NCI-H2081 treated with DMSO at 0.1 percent for 48 hours (cell line): Measurements from ENCODE around the gene ZSCAN29.

ENCODE experiments used
- DNase-seq: peaks from one replicate; lab custom pipeline; 2025; lab: John Stamatoyannopoulos, UW

Gene ZSCAN29

GRCh38 chr15:43347114-43347513 lies 23.7 kb downstream of the ZSCAN29 start:
- DNase-seq: no peak

- DNase-seq: no peak
Measured at GRCh38 chr15:43346305-43346704, 24.5 kb downstream of the ZSCAN29 start.

DNA sequence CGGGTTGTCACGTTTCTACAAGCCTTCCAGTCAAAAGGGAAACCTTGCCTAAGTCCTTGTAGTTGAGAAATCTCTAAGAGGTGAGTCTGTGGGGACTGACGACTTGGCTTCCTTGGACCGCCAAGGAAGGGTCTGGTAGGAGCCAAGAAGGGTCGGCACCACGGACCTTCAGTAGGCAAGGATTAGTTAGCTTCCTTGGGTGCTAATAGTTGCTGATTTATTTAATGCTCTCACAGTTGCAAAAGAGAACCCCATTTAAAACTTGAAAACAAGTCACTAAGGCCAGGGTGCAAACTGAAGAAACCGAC lies 40.1 kb downstream of the ZSCAN29 start:
- DNase-seq: no peak

DNA sequence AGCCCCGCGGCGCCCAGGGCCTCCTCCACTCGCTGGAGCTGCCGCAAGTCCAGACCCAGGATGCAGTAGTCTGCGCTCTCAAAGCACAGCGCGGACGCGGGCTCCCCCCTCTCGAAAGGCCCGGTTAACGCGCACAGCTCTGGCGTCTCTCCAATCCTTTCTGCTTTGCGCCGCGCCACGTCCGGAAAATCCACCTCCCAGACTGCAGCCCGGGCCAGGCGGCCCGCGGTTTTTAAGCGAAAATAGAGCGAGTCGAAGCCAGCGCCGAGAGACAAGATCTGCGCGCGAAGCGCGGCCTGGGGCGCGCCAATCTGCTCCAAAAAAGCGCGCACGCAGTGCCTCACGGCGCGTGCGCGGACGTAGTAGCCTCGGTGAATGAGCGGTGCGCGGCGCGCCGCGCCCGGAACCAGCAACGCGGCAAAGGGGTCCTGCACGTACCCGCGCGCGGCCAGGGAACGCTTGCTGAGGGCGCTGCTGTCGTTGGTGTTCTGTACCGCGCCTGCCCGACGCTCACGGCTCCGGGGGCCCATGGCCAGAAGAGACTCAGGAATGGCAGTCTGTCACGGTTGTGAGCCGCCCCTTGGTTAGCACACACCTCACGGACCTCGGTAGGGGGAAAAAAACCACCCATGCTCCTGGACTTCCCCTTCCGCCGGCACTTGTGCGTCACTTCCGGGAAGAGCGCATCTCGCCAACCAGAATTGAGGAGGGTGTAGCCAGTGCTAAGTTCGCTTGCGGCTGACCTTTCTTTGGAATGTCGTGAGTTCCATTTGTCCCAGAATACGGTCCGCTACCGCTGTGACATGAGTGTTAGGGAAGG lies 40.7 kb downstream of the ZSCAN29 start, which contains the start of gene LCMT2:
Gene LCMT2 (minus strand): TSS at position 614 of the 820 bp plus-strand sequence. CDS start 84 bp downstream, at position 530.
- peak; percentile 65 for DNase-seq

DNA sequence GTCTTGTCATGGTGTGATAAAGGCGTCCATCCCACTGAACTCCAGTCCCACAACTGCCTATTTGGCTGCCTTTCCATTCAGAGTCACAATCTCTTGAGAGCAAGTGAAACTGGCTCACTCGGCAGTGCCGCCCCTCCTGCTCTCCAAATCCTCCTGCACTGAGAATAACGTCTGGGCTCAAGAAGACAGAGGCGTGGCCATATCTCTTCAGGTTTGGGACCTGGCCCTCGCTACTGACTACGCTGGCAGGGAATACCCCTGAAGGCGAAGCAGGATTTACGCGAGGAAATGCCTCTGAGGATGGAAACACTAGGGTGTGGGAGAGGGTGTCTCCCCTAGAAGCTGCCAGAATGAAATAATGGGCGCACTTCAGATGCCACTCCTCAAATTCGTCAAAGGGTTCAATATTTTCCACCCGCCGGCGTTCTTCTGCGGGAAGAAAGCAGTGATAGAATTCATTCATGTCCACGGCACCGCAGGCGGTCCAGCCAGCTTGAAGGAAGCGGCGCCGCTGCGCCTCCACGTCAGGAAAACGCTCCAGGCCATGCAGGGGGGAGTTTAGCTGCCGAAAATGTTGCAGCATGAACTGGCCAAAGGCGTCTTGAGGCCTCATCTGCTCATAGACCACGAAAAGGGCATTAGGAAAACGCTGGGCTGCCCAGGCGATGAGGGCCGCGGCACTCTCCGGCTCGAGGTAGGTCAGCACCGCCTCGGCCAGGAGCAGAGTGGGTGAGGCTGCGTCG lies 41.5 kb downstream of the ZSCAN29 start:
- no peak for DNase-seq

DNA sequence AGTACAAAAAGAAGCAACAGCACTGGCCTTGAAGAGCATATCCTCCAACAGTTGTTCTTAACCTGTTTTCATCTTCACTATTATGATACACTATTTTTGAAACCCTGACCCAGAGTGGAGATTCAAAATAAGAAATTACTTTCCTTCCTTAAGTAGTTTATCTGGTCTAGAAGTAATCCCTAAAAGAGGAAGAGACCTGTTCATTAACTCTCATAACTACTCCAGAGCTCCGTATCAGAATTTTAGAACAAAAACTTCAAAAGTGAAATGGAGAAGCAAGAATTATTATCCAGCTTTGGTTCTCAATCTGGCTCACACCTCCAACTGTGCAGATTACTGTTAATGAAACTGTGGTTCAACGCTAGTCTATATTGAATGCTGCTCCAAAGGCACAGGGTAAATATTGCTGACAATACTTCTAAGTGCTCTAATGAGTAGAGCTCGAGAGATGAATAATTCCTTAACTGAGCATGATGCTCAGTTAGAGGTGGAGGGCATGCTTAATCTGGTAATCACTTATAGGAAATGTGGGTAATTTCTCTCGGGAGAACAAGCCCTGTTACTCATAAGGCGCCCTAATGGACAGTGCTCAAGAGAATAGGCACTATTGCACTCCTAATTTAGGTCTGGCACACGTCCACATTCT lies 45.7 kb downstream of the ZSCAN29 start:
- DNase-seq: no peak

- DNase-seq: no peak
Measured at GRCh38 chr15:43318990-43319771, 51.7 kb downstream of the ZSCAN29 start.

DNA sequence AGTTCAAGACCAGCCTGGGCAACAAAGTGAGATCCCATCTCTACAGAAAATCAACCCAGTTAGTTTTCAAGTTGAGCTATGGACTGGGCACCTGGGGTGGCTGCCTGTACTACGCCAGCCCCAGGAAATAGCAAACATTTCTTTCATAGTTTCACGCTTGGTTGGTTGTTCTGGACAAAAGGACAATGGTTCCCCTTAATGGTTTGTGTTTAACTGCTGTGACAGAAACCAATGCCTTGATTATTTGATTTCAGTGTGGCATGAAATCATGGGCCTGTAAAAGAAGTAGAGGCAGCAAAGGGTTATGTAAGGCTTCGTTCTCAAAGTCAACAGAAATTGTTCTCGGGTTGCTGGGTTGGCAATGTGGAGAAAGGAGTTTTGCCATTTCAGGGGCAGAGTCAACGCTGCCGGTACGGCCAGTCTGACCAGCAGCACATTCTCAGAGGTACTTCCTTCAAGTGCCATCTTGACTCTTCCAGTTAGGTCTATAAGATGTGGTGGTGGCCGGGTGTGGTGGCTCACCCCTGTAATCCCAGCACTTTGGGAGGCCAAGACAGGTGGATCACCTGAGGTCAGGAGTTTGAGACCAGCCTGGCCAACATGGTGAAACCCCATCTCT lies 53.2 kb downstream of the ZSCAN29 start:
- DNase-seq: no peak

DNA sequence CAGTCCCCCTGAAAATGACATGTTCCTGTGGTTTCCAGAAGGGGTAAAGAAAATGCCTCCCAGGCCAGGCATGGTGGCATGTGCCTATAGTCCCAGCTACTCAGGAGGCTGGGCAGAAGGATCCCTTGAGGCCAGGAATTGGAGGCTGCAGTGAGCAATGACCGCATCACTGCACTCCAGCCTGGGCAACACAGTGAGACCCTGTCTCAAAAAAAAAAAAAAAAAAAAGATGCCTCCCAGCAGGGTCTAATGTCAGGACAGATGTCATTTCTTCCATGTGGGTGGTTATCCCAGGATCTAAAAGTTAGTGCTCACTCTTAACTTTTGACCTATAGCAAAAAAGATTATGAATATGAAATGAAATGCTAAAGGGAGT lies 53.9 kb downstream of the ZSCAN29 start:
- DNase-seq: no peak

GRCh38 chr15:43316016-43316970 lies 54.5 kb downstream of the ZSCAN29 start:
- no peak for DNase-seq

GRCh38 chr15:43314171-43314570 lies 56.7 kb downstream of the ZSCAN29 start:
- DNase-seq: no peak

DNA sequence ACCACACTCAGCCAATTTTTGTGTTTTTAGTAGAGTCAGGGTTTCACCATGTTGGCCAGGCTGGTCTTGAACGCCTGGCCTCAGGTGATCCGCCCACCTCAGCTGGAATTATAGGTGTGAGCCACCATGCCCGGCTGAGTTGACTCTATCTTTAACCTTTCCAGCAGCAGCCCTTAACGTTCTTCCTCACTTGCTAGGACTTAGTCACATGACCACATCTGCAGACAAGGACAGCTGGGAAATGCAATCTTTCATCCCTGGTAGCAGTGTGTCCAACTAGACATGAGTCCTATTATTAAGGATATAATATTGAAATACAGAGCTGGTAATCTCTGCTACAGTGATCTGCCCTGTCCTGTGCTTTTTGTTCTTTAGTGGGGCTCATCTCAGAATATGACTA lies 58.5 kb downstream of the ZSCAN29 start:
- DNase-seq: no peak
